Prostate gland (tissue), 2 donors: ENCODE measurements around the gene CELF2.

Experiments
- POLR2A ChIP-seq: fragments of 450-650 bp; IDR thresholded peaks from one replicate; pipeline ENCODE4 v1.6.1; 2016; ENCODE audit warnings: antibody characterized with exemption, mild to moderate bottlenecking
- POLR2AphosphoS5 ChIP-seq: sonication (generic); formaldehyde crosslinking; IDR thresholded peaks from one replicate; pipeline ENCODE4 v1.6.1; 2017; ENCODE audit warnings: antibody characterized with exemption
- TF ChIP-seq, protein P1 (sequence below), 4 experiments: fragments of 200-600 bp in 2 of 4; fragments of 450-650 bp in 2 of 4; sonication (generic) in 2 of 4; IDR thresholded peaks; 1 replicate in 3 of 4; 2 replicates in 1 of 4; pipeline ENCODE4 v1.5.1; 2016 to 2019; ENCODE audit warnings: antibody characterized with exemption in 4 of 4, mild to moderate bottlenecking in 2 of 4, moderate library complexity in 2 of 4

DNA sequence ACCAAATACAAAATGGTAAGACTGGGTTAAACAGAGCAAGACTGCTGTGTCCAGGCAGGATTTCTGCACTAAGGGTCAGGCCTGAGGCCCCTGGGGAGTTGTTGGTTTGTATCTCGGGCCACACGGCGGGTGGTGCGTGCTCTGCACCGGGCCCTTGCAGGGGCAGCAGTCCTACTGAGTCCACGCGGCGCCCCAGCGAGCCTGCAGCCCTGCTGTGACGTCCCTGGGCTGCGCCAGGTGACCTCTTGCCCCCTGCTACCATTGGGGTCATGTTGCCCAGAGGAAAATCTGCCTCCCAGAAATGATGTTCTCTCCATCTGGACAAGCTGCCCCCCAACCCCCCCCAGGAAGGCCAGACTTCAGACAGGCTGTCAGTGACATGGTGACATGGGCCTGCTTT lies 281.5 kb downstream of the CELF2 start:
- TF ChIP-seq, protein P1, sequence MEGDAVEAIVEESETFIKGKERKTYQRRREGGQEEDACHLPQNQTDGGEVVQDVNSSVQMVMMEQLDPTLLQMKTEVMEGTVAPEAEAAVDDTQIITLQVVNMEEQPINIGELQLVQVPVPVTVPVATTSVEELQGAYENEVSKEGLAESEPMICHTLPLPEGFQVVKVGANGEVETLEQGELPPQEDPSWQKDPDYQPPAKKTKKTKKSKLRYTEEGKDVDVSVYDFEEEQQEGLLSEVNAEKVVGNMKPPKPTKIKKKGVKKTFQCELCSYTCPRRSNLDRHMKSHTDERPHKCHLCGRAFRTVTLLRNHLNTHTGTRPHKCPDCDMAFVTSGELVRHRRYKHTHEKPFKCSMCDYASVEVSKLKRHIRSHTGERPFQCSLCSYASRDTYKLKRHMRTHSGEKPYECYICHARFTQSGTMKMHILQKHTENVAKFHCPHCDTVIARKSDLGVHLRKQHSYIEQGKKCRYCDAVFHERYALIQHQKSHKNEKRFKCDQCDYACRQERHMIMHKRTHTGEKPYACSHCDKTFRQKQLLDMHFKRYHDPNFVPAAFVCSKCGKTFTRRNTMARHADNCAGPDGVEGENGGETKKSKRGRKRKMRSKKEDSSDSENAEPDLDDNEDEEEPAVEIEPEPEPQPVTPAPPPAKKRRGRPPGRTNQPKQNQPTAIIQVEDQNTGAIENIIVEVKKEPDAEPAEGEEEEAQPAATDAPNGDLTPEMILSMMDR (IDR thresholded peaks at IDR 0.05) = no peak
- TF ChIP-seq POLR2A = no peak
- TF ChIP-seq POLR2AphosphoS5 = no peak
